Spleen (tissue), 11 donors: ENCODE data around the gene DUSP6. TPM values are rescaled to one million over a fixed set of nuclear protein-coding genes. Genes with fewer than 3 reads are reported as not detected.

Experiments used
- DNase-seq: peaks from one replicate; pipeline ENCODE4 v3.0.0-alpha.2; 2020
- H3K27ac ChIP-seq, 8 donors: fragments of 200-600 bp; sonication (generic) in 7 of 8; 1 replicate in 4 of 8; 2 replicates in 4 of 8; pipeline versions ENCODE4 v1.5.0 to v1.8.0; 2016 to 2021; ENCODE audit warnings: inconsistent platforms in 4 of 8, mild to moderate bottlenecking in 4 of 8, moderate library complexity in 1 of 8
- H3K27me3 ChIP-seq, 7 donors: fragments of 200-600 bp; sonication (generic) in 6 of 7; replicated peaks in 1 of 7; 1 replicate in 4 of 7; 2 replicates in 3 of 7; pipeline versions ENCODE4 v1.5.0 to v1.8.0; 2016 to 2021; ENCODE audit warnings: inconsistent platforms in 3 of 7, mild to moderate bottlenecking in 1 of 7
- H3K36me3 ChIP-seq, 6 donors: fragments of 200-600 bp; sonication (generic) in 5 of 6; 1 replicate in 4 of 6; 2 replicates in 2 of 6; pipeline versions ENCODE4 v1.5.0 to v1.8.0; 2016 to 2021; ENCODE audit warnings: inconsistent platforms in 2 of 6
- H3K4me1 ChIP-seq, 6 donors: fragments of 200-600 bp; sonication (generic) in 5 of 6; 1 replicate in 3 of 6; 2 replicates in 3 of 6; pipeline versions ENCODE4 v1.5.0 to v1.8.0; 2016 to 2021; ENCODE audit warnings: inconsistent platforms in 3 of 6
- H3K4me3 ChIP-seq, 8 donors: fragments of 200-600 bp; sonication (generic) in 7 of 8; 1 replicate in 4 of 8; 2 replicates in 4 of 8; pipeline versions ENCODE4 v1.5.0 to v1.8.0; 2016 to 2021; ENCODE audit warnings: inconsistent platforms in 4 of 8, mild to moderate bottlenecking in 4 of 8, moderate library complexity in 2 of 8
- H3K9me3 ChIP-seq, 8 donors: fragments of 200-600 bp; sonication (generic) in 7 of 8; 1 replicate in 4 of 8; 2 replicates in 4 of 8; pipeline versions ENCODE4 v1.5.0 to v1.8.0; 2016 to 2021; ENCODE audit warnings: inconsistent platforms in 4 of 8
- CTCF ChIP-seq, 11 experiments: fragments of 200-600 bp in 7 of 11; fragments of 450-650 bp in 4 of 11; sonication (generic) in 4 of 11; IDR thresholded peaks in 8 of 11; conservative IDR thresholded peaks in 3 of 11; 1 replicate in 7 of 11; 2 replicates in 4 of 11; pipeline versions ENCODE4 v1.4.0 to v1.8.0; 2016 to 2021; ENCODE audit warnings: antibody characterized with exemption in 11 of 11, inconsistent platforms in 4 of 11, mild to moderate bottlenecking in 1 of 11
- POLR2A ChIP-seq, 3 donors: fragments of 450-650 bp; IDR thresholded peaks; one replicate each; pipeline ENCODE4 v1.5.1; 2017; ENCODE audit warnings: antibody characterized with exemption in 3 of 3, mild to moderate bottlenecking in 1 of 3
- POLR2AphosphoS5 ChIP-seq, 3 donors: sonication (generic); formaldehyde crosslinking; IDR thresholded peaks; one replicate each; pipeline ENCODE4 v1.5.1; 2017; ENCODE audit warnings: antibody characterized with exemption in 3 of 3
- WGBS, 5 donors: extraction: QIAGEN DNeasy Blood & Tissue Kit in 3 of 5; methylation state at CpG; one replicate each; pipeline versions ENCODE4 v1.1.5 to v1.1.7; 2013 to 2018; 5-methylcytosine and 5-hydroxymethylcytosine counted together
- intact Hi-C: fragments of 100-400 bp; cut with DNase I; formaldehyde crosslinking; loops from one replicate; pipeline ENCODE4 v1.15.0; 2023; ENCODE audit warnings: low total_unique reads
- polyA plus RNA-seq, 3 donors: library from polyadenylated mRNA; stranded (reverse); fragments of 200-250 nt; gene quantifications; one replicate each; pipeline ENCODE4 v1.2.1, GENCODE V29; 2013
- total RNA-seq, 7 donors: library from RNA; depleted of rRNA in 3 of 7; stranded (reverse); fragments of >200 nt in 3 of 7; fragmentation: NEBNext Ultra II Directional in 4 of 7; extraction: Animal tissue kit (Norgen Biotek cat#: 25700) in 4 of 7; gene quantifications; one replicate each; pipeline versions ENCODE4 v1.1.0 to v1.2.1, GENCODE V29; 2016 to 2021
- donor health status: healthy with polysubstance abuse.
- donor health status: DM: no; HTN: no; CAD: no; lungs with moderate emphysema.
- donor health status: DM: no; HTN: no; CAD: no.
- donor health status: Bipolar disorder and iron deficiency.
- donor health status: healthy.
- donor health status: DM: no; HTN: no; CAD: no.
- donor health status: DM: yes; HTN: yes; CAD: no.

The DUSP6 gene
- total and polyA plus RNA-seq, 10 donors, result 34.7 to 193 (median 133) TPM

GRCh38 chr12:89345376-89345775 lies 6.9 kb downstream of the DUSP6 start:
- TF ChIP-seq POLR2AphosphoS5 (IDR thresholded peaks at IDR 0.05) (no peak), CTCF (IDR thresholded peaks at IDR 0.05 in 8 of 11, conservative IDR thresholded peaks at IDR 0.05 in 3 of 11) (no peak), POLR2A (IDR thresholded peaks at IDR 0.05) (no peak)
- peak overlapping the region in 1 of 8 donors; percentile 79 for H3K4me3 ChIP-seq
- no peak for DNase-seq
- intact Hi-C loops, result loop anchor here (5.0 kb wide), 1 partner anchor 118 kb away; no protein-coding TSS in a partner anchor
- no peaks in the 10 kb centered on the region for H3K27me3 ChIP-seq
- peaks cover 0 to 33% (median 20%) of the 10 kb centered on the region in 6 donors for H3K36me3 ChIP-seq
- H3K27ac ChIP-seq, result peak overlapping the region; percentile 59 to 100 (median 98)
- peaks cover 48 to 71% (median 62%) of the 10 kb centered on the region in 6 donors for H3K4me1 ChIP-seq
- WGBS, 5 donors, result 67 to 71% (median 70%) methylated on average over 3 of the region's 3 CpGs
- no peaks in the 10 kb centered on the region for H3K9me3 ChIP-seq

- WGBS, 5 donors, result 46 to 71% (median 53%) methylated on average over 3 of the region's 3 CpGs
- Histone ChIP-seq H3K27me3 (no peaks in the 10 kb centered on the region), H3K4me3 (no peak overlapping the region), H3K27ac (peak overlapping the region in 7 of 8 donors; percentile 97 to 100 (median 98)), H3K36me3 (peaks cover 0 to 28% (median 18%) of the 10 kb centered on the region in 6 donors), H3K9me3 (no peaks in the 10 kb centered on the region), H3K4me1 (peaks cover 48 to 66% (median 58%) of the 10 kb centered on the region in 6 donors)
- TF ChIP-seq CTCF (IDR thresholded peaks at IDR 0.05 in 8 of 11, conservative IDR thresholded peaks at IDR 0.05 in 3 of 11) (no peak), POLR2AphosphoS5 (IDR thresholded peaks at IDR 0.05) (peak in 1 of 3 donors; percentile 40)
- intact Hi-C loops, result loop anchor here (5.0 kb wide), 2 partner anchors 118 to 188 kb away; no protein-coding TSS in a partner anchor
- no peak for DNase-seq
These were observed 7.5 kb downstream of the DUSP6 start for GRCh38 chr12:89344862-89345202.

GRCh38 chr12:89344043-89344861 lies 8.0 kb downstream of the DUSP6 start:
- Histone ChIP-seq H3K9me3 (no peaks in the 10 kb centered on the region), H3K27me3 (no peaks in the 10 kb centered on the region), H3K36me3 (peaks cover 0 to 22% (median 15%) of the 10 kb centered on the region in 6 donors), H3K4me3 (no peak overlapping the region), H3K27ac (peak overlapping the region in 6 of 8 donors; percentile 10 to 100 (median 98)), H3K4me1 (peaks cover 45 to 61% (median 53%) of the 10 kb centered on the region in 6 donors)
- intact Hi-C loops, result loop anchor here (5.0 kb wide), 1 partner anchor 187 kb away; no protein-coding TSS in a partner anchor
- TF ChIP-seq POLR2A (IDR thresholded peaks at IDR 0.05) (no peak), POLR2AphosphoS5 (IDR thresholded peaks at IDR 0.05) (no peak), CTCF (IDR thresholded peaks at IDR 0.05 in 8 of 11, conservative IDR thresholded peaks at IDR 0.05 in 3 of 11) (no peak)
- WGBS, 5 donors, result 79 to 88% (median 84%) methylated on average over 10 of the region's 10 CpGs
- DNase-seq, result no peak

- Histone ChIP-seq H3K27me3 (no peaks in the 10 kb centered on the region), H3K9me3 (no peaks in the 10 kb centered on the region), H3K4me1 (peaks cover 34 to 57% (median 42%) of the 10 kb centered on the region in 6 donors), H3K27ac (peak overlapping the region in 3 of 8 donors; percentile 11 to 100 (median 21)), H3K4me3 (no peak overlapping the region), H3K36me3 (peaks cover 0 to 11% (median 7%) of the 10 kb centered on the region in 6 donors)
- intact Hi-C loops, result loop anchor here (5.0 kb wide), 1 partner anchor 186 kb away; no protein-coding TSS in a partner anchor
- 69 to 83% (median 79%) methylated on average over 3 of the region's 3 CpGs for WGBS, 5 donors
- TF ChIP-seq CTCF (IDR thresholded peaks at IDR 0.05 in 8 of 11, conservative IDR thresholded peaks at IDR 0.05 in 3 of 11) (no peak), POLR2A (IDR thresholded peaks at IDR 0.05) (no peak), POLR2AphosphoS5 (IDR thresholded peaks at IDR 0.05) (peak in 1 of 3 donors; percentile 5)
- DNase-seq, result no peak
These were observed 9.2 kb downstream of the DUSP6 start for GRCh38 chr12:89343127-89343526.
